ENCODE results near the gene GAB4. TPM values are rescaled to one million over a fixed set of nuclear protein-coding genes. Genes with fewer than 3 reads are reported as not detected.

Gene GAB4
- not detected in 2 replicates for total RNA-seq

GRCh38 chr22:17007852-17008731 lies at the start of gene GAB4:
Gene GAB4 (minus strand): TSS chr22:17008222. CDS start chr22:17008114, 108 bp downstream.

Other genes starting within 250 kb of the GAB4 start
- not detected in 2 replicates for gene XKR3, start 182.8 kb downstream of the GAB4 start, total RNA-seq
- 6.2 and 7.7 TPM in 2 replicates for gene IL17RA, start 76.8 kb upstream of the GAB4 start, total RNA-seq
- under 0.01 and 0.11 TPM in 2 replicates for gene TMEM121B, start 113.1 kb upstream of the GAB4 start, total RNA-seq
- 36.0 and 41.7 TPM in 2 replicates for gene HDHD5, start 151.1 kb upstream of the GAB4 start, total RNA-seq
- gene ADA2, start 211.2 kb upstream of the GAB4 start, total RNA-seq, result 5.6 and 13.1 TPM in 2 replicates

All from uterine smooth muscle cell (primary cell).